ENCODE results near the gene IL2RA.

Gene IL2RA

GRCh38 chr10:5971315-5971832 is 90.8 kb downstream of the IL2RA start:
- DNase-seq (ENCODE audit: low read depth, low spot score), result no peak
- CTCF ChIA-PET, result interaction anchor here (0.9 to 1.3 kb wide), 2 partner anchors 98 to 443 kb away, joined by 3 read pairs; no protein-coding TSS in a partner anchor
- POLR2A ChIA-PET, result no interaction called here
- TF ChIP-seq, protein P1, sequence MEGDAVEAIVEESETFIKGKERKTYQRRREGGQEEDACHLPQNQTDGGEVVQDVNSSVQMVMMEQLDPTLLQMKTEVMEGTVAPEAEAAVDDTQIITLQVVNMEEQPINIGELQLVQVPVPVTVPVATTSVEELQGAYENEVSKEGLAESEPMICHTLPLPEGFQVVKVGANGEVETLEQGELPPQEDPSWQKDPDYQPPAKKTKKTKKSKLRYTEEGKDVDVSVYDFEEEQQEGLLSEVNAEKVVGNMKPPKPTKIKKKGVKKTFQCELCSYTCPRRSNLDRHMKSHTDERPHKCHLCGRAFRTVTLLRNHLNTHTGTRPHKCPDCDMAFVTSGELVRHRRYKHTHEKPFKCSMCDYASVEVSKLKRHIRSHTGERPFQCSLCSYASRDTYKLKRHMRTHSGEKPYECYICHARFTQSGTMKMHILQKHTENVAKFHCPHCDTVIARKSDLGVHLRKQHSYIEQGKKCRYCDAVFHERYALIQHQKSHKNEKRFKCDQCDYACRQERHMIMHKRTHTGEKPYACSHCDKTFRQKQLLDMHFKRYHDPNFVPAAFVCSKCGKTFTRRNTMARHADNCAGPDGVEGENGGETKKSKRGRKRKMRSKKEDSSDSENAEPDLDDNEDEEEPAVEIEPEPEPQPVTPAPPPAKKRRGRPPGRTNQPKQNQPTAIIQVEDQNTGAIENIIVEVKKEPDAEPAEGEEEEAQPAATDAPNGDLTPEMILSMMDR (IDR thresholded peaks at IDR 0.05; ENCODE audit: insufficient read depth, low read length, missing control alignments), result no peak
- no peak overlapping the region for H3K4me3 ChIP-seq (ENCODE audit: low read depth, low read length)

GRCh38 chr10:5970527-5970926 is 91.6 kb downstream of the IL2RA start:
- TF ChIP-seq, protein P1 (IDR thresholded peaks at IDR 0.05; ENCODE audit: insufficient read depth, low read length, missing control alignments), result no peak
- no peak overlapping the region for H3K4me3 ChIP-seq (ENCODE audit: low read depth, low read length)
- POLR2A ChIA-PET, result no interaction called here
- DNase-seq (ENCODE audit: low read depth, low spot score), result no peak
- CTCF ChIA-PET, result interaction anchor here (0.9 kb wide), 1 partner anchor 97 kb away, joined by 3 read pairs; no protein-coding TSS in a partner anchor

- ChIA-PET POLR2A (no interaction called here), CTCF (no interaction called here)
- TF ChIP-seq, protein P1 (IDR thresholded peaks at IDR 0.05; ENCODE audit: insufficient read depth, low read length, missing control alignments), result no peak
- DNase-seq (ENCODE audit: low read depth, low spot score), result no peak
- H3K4me3 ChIP-seq (ENCODE audit: low read depth, low read length), result no peak overlapping the region
Observed at GRCh38 chr10:5970066-5970465, 92.1 kb downstream of the IL2RA start.

DNA sequence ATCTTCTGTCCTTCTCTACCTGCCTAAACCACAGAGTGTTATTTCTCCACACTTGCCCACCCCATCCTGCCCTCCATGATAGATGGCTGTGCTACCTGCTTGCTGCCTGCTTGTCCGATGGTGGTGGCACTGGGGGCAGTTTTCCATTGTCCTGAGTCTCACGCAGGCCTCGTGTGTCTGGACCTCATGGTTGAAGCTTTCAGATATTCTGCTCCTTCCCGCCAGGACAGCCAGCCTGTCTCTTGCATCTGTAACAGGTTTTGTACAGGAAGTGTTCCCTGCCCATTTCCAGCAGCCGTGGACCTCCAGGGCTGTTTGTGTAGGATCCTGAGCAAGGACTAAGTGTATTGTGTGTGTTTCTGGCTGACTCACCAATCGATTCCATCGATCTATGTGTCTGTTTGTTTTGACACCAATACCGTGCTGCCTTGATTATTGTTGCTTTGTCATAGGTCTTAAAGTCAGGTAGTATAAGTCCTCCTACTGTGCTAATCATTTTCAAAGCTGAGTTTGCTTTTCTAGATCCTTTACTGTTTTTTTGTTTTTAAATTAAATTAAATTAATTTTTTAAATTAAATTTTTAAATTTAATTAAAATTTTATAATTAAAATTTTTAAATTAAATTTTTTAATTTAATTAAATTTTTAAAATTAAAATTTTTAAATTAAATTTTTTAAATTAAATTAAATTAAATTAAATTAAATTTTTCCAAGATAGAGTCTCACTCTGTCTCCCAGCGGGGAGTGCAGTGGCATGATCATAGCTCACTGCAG is 93.3 kb downstream of the IL2RA start:
- DNase-seq (ENCODE audit: low read depth, low spot score), result no peak
- ChIA-PET CTCF (no interaction called here), POLR2A (no interaction called here)
- H3K4me3 ChIP-seq (ENCODE audit: low read depth, low read length), result no peak overlapping the region
- TF ChIP-seq, protein P1 (IDR thresholded peaks at IDR 0.05; ENCODE audit: insufficient read depth, low read length, missing control alignments), result no peak

GRCh38 chr10:5968037-5968680 is 94.0 kb downstream of the IL2RA start:
- no peak for DNase-seq (ENCODE audit: low read depth, low spot score)
- no peak overlapping the region for H3K4me3 ChIP-seq (ENCODE audit: low read depth, low read length)
- POLR2A ChIA-PET, result no interaction called here
- TF ChIP-seq, protein P1 (IDR thresholded peaks at IDR 0.05; ENCODE audit: insufficient read depth, low read length, missing control alignments), result no peak
- CTCF ChIA-PET, result no interaction called here

DNA sequence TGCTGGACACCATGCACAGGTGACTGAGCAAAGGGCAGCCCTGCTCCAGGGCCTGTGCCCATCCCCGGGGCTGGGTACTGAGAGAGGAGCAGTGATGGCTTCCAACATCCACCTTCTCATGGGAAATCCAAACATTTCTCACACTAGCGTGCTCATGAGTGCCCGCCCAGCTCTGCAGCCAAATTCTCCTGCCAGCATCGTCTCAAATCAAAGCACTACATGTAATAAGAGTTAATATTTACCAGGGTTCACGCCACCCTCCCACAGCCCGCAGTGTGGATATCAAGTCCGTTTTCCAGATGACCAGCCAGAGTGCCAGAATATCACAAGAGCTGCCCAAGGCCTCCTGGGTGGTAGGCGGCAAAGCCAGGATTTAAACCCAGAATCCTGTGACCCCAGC is 96.9 kb downstream of the IL2RA start:
- H3K4me3 ChIP-seq (ENCODE audit: low read depth, low read length), result no peak overlapping the region
- TF ChIP-seq, protein P1 (IDR thresholded peaks at IDR 0.05; ENCODE audit: insufficient read depth, low read length, missing control alignments), result no peak
- POLR2A ChIA-PET, result no interaction called here
- no peak for DNase-seq (ENCODE audit: low read depth, low spot score)
- CTCF ChIA-PET, result interaction anchor here (0.9 to 1.2 kb wide), 2 partner anchors 16 to 122 kb away, joined by 3 to 7 read pairs; no protein-coding TSS in a partner anchor

Data from AG04449 (cell line).